GM12878 (cell line): ENCODE measurements around the gene SF3B4.

ENCODE experiments used
- POLR2A ChIP-seq: IDR thresholded peaks from 2 replicates; pipeline ENCODE4 v1.6.1; 2011; ENCODE audit warnings: low read depth, mild to moderate bottlenecking, low read length
- POLR2AphosphoS5 ChIP-seq: IDR thresholded peaks from 2 replicates; pipeline ENCODE4 v1.6.1; 2011; ENCODE audit warnings: mild to moderate bottlenecking, low read length, inconsistent platforms
- WRNIP1 ChIP-seq: IDR thresholded peaks from 2 replicates; pipeline ENCODE4 v1.6.1; 2011; ENCODE audit warnings: low read depth, low read length, improper control_type of control experiment, borderline replicate concordance
- TF ChIP-seq, protein P1 (sequence below): IDR thresholded peaks from 2 replicates; pipeline ENCODE4 v1.6.1; 2011; ENCODE audit warnings: low read depth, mild to moderate bottlenecking, low read length, moderate library complexity, borderline replicate concordance; ENCODE audit errors: extremely low read depth

- TF ChIP-seq POLR2AphosphoS5 = no peak
- no peak for TF ChIP-seq WRNIP1
- TF ChIP-seq, protein P1, sequence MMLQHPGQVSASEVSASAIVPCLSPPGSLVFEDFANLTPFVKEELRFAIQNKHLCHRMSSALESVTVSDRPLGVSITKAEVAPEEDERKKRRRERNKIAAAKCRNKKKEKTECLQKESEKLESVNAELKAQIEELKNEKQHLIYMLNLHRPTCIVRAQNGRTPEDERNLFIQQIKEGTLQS = no peak
- TF ChIP-seq POLR2A = no peak
Observed at GRCh38 chr1:149936992-149937705, 9.5 kb upstream of the SF3B4 start.
